SK-MEL-5 (cell line): ENCODE data around the gene ZFP14. TPM values are rescaled to one million over a fixed set of nuclear protein-coding genes. Genes with fewer than 3 reads are reported as not detected.
A peak's percentile ranks its signal among the peaks of the same experiment; 100 is the strongest.
"Not testable (repeated sequence)": the region's sequence is repeated elsewhere in the genome, so short reads cannot be mapped to it uniquely, and the experiment has no call there.

Experiments
- DNase-seq: peaks from one replicate; pipeline ENCODE4 v3.0.0-alpha.2; 2016; ENCODE audit warnings: low read depth, low spot score
- in situ Hi-C: cut with HindIII; loops from 2 replicates; pipeline ENCODE4 v1.10.0; 2016; ENCODE audit warnings: low sequenced_read_pairs, high pct_unique_total_duplicates, low pct_unique_long_range_greater_than_20kb
- total RNA-seq: library from RNA; depleted of rRNA; stranded (reverse); fragments of >200 nt; shearing (Covaris generic); gene quantifications from 2 replicates; pipeline ENCODE4 v1.2.3, GENCODE V29; 2014; rRNA removed

Gene ZFP14
- total RNA-seq, 1 experiment from 2014 or later, result 3.5 TPM

DNA sequence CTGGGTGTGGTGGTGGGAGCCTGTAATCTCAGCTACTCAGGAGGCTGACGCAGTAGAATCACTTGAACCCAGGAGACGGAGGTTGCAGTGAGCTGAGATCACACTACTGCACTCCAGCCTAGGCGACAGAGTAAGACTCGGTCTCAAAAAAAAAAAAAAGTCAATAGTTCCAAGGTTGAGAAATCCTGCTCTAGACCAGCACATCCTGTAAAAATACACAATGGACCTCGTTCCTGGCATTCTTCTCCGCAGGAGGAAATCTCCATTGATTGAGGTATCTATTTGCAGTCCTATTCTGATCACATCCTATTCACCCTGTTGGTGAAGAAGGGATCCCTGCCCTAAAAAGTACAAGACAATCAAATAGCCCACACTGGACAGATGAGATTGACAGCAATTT lies 15.2 kb downstream of the ZFP14 start:
- DNase-seq, result no peak
- in situ Hi-C loops, result no loop called here

GRCh38 chr19:36340786-36341372 lies 38.1 kb downstream of the ZFP14 start:
- DNase-seq, result no peak
- in situ Hi-C loops, result no loop called here

DNA sequence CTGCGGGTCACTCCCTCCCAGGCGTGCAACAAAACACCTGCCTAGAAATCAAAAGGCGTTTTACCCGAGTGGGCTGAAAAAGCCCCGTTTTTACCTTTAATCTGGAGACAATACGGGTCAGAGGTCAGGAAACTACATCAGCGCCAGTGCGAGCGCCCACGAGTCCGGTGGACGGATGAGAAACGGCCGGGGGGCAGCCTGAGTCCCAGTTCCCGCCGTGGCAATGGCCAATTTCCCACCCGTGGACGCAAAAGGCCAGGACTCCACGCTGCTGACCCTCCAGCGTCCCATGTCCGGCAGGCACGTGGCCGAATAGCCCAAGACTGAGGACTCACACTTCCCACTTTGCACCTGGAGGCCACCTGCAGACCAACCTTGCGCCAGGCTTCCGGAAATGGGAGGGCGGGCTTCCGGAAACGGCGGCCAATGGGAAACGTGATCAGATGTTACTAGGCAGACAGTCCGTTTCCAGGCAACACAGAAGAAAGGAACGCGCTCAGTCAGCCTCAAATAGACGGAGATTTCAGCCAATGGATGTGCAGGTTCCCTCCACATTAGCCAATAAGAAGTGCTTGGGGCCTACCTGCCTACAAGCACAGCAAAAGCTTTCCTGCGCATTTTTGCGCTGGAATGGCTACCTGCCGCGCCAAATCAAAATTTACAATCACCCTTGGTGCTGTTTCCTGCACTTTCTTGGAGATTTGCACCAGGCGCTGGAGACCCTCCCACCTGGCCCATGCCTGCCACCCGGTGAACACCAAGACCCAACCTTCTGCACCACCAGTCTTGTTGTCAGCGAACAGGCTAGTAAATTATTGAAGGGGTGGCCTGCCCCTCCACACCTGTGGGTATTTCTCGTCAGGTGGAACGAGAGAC lies 47.4 kb downstream of the ZFP14 start:
- DNase-seq, result peak; percentile 88
- in situ Hi-C loops, result no loop called here

GRCh38 chr19:36330216-36330615 lies 48.8 kb downstream of the ZFP14 start:
- no peak for DNase-seq
- in situ Hi-C loops, result no loop called here

GRCh38 chr19:36329534-36329933 lies 49.5 kb downstream of the ZFP14 start:
- in situ Hi-C loops, DNase-seq: not testable (repeated sequence)

DNA sequence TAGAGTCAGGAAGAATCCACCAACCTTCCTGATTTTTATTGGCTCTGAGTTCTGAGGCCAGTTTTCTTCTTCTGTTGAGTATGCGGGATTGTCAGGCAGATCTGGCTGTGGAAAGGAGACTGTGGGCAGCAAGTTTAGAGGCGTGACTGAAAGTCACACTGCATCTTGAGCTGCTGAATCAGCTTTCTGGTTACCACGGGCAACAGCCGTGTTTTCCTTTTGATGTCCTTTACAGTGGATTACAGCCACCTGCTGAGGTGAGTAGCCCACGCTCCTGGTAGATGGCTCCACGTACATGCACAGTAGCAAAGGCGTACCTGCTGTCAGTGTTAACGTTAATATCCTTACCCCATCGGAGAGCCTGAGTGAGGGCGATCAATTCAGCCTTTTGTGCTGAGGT lies 52.4 kb downstream of the ZFP14 start:
- in situ Hi-C loops, DNase-seq: not testable (repeated sequence)

- in situ Hi-C loops, DNase-seq: not testable (repeated sequence)
Measured at GRCh38 chr19:36315164-36315563, 63.8 kb downstream of the ZFP14 start.

GRCh38 chr19:36314053-36314452 lies 64.9 kb downstream of the ZFP14 start:
- in situ Hi-C loops, result not testable (repeated sequence)

GRCh38 chr19:36311098-36311760 lies 67.8 kb downstream of the ZFP14 start:
- DNase-seq, in situ Hi-C loops: not testable (repeated sequence)

More at GRCh38 chr19:36314053-36314452, 64.9 kb downstream of the ZFP14 start:
- DNase-seq, result not testable (repeated sequence)

- in situ Hi-C loops, DNase-seq: not testable (repeated sequence)
Measured at GRCh38 chr19:36310416-36310990, 68.5 kb downstream of the ZFP14 start.

- DNase-seq, in situ Hi-C loops: not testable (repeated sequence)
Measured at GRCh38 chr19:36309759-36310158, 69.2 kb downstream of the ZFP14 start.

- DNase-seq, in situ Hi-C loops: not testable (repeated sequence)
Measured at GRCh38 chr19:36309309-36309708, 69.7 kb downstream of the ZFP14 start.

DNA sequence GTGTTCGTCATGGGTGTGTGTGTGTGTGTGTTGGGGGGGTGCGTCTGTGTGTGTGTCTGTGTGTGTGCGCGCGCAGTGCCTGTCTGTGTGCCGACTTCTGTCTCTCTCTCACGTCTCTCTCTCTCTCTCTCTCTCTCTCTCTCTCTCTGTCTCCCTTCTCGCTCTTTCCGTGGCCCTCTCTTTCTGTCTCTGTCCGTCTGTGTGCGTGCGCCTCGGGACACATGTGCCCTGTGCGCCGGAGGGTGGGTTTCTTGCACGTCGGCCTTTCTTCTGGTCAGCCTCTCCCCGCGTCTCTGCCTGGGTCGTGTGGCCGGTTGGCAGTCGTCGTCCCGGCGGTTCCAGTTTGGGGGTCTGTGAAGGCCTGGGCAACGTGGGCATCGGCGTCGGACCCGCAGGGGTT lies 86.7 kb downstream of the ZFP14 start:
- in situ Hi-C loops, DNase-seq: not testable (repeated sequence)

Other genes with a start within 250 kb of the ZFP14 start
- gene CAPNS1, start 239.1 kb downstream of the ZFP14 start, total RNA-seq, result 214 and 271 TPM in 2 replicates
- not detected in 2 replicates for gene COX7A1, start 226.8 kb downstream of the ZFP14 start, total RNA-seq
- 1.7 and 2.6 TPM in 2 replicates for gene ZNF565, start 164.5 kb downstream of the ZFP14 start, total RNA-seq
- gene ZNF146, start 164.1 kb downstream of the ZFP14 start, total RNA-seq, result 88.8 and 97.2 TPM in 2 replicates
- gene ZFP82, start 39.4 kb upstream of the ZFP14 start, total RNA-seq, result 3.6 and 3.9 TPM in 2 replicates
- 8.2 and 10.2 TPM in 2 replicates for gene ZNF566, start 110.4 kb upstream of the ZFP14 start, total RNA-seq
- gene ZNF260, start 149.1 kb upstream of the ZFP14 start, total RNA-seq, result 9.0 and 12.0 TPM in 2 replicates
- 7.1 and 7.3 TPM in 2 replicates for gene ZNF529, start 194.1 kb upstream of the ZFP14 start, total RNA-seq
- 6.8 and 9.9 TPM in 2 replicates for gene ZNF382, start 226.1 kb upstream of the ZFP14 start, total RNA-seq